GM12801 (cell line): ENCODE results near the gene TBC1D30.

Experiments used
- TF ChIP-seq, protein P1 (sequence below): IDR thresholded peaks from one replicate; pipeline ENCODE4 v1.5.1; 2011; ENCODE audit warnings: control low read depth; ENCODE audit not compliant: insufficient read length; ENCODE audit errors: extremely low read depth

The TBC1D30 gene

DNA sequence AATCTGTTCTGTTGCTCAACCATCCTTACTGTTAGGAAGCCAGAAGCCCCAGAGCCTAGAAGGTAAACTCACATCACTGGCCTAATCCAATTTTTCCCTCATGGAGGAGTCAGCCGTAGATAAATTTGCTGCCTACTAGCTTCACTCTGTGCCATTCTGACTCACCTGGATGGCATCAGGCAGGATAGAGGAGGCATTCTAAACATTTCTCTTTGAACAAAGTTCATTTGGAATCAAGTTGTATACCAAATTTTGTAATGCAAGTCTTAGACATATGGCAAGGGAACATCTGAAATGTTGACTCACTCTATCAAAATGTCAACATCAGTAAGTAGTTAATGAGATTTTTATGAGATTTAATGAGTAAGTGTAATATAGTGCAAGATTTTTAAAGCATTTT is 13.6 kb upstream of the TBC1D30 start:
- TF ChIP-seq, protein P1, sequence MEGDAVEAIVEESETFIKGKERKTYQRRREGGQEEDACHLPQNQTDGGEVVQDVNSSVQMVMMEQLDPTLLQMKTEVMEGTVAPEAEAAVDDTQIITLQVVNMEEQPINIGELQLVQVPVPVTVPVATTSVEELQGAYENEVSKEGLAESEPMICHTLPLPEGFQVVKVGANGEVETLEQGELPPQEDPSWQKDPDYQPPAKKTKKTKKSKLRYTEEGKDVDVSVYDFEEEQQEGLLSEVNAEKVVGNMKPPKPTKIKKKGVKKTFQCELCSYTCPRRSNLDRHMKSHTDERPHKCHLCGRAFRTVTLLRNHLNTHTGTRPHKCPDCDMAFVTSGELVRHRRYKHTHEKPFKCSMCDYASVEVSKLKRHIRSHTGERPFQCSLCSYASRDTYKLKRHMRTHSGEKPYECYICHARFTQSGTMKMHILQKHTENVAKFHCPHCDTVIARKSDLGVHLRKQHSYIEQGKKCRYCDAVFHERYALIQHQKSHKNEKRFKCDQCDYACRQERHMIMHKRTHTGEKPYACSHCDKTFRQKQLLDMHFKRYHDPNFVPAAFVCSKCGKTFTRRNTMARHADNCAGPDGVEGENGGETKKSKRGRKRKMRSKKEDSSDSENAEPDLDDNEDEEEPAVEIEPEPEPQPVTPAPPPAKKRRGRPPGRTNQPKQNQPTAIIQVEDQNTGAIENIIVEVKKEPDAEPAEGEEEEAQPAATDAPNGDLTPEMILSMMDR, result no peak

DNA sequence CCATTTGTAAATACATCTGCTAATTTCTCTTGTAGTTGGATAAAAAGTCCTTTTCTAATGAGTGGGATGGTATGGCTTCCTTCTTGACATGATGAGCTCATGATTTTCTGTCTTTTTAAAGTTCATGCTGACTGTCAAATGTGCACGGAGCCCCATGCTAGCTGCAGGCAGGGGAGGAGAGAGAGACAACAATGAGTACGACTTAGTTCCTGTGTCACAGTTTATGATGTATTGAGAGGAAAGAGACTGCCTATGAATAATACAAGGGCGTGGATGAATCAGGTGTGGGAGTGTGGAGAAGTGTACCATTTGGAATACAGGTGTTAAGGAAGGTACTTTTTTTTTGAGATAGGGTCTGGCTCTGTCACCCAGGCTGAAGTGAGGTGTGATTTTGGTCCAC is 10.7 kb upstream of the TBC1D30 start:
- TF ChIP-seq, protein P1, result no peak

DNA sequence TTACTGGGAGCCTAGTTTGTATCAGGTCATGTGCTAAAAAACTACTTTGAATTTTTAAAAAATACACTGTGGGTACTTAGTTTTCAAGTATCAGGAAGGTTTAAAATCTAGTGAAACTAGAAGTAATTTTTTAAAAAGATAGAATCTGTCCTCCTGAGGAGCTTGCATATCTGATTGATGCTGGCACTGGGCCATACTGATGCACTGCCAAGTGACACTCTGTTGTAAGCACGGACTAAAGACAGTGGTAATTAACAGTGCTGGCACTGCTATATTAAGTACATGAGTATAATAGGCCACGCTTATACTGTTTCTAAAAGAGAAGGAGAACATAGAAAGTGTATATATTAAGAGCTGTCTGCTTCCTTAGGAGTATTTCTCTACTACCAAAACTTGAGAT is 10.0 kb upstream of the TBC1D30 start:
- TF ChIP-seq, protein P1, result no peak

DNA sequence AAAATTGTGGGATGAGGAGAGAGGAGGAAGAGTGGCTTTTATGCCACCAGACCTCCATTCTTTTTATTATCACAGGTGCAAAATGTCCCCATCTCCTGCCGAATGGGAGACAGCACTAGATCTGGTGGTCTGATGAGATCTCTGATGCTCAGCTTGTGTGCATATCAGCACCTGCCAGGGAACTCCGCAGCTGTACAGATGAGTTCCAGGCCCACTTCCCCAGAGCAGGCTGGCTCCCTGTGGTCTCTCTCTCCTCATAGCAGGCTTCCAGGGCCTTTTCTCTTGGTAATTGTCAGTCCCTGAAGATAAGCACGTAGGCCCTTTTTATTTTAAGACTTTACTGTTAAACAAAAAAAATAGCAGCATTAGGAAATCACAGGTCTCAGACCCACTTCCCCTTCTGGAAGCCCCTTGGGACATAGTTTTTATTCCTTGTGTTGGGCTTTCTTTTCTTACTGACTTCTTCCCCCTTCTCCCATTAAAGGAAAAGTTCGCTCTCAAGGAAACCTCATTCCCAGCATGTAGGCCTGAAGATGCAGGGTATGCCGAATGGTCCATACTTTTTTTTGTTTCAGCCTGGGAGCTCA is 4.5 kb upstream of the TBC1D30 start:
- TF ChIP-seq, protein P1, result no peak

DNA sequence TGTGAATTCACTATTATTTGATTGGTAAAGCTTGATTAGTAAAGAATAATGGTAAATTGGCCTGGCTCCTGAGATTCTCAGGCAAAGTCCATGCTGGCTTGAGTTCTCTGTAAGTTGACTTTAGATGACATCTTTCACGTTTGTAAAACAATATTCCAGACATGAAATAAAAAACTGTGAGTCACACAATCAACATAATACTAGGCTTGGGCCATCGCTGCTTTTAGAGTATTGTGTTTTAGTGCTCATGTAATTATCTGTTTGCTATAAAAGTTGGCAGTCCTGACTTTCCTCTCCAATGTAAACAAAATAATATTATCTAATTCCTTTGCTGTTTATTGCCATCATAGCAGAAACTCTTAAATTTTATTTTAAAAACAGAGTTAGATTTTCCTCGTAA is 3.9 kb upstream of the TBC1D30 start:
- TF ChIP-seq, protein P1, result no peak

DNA sequence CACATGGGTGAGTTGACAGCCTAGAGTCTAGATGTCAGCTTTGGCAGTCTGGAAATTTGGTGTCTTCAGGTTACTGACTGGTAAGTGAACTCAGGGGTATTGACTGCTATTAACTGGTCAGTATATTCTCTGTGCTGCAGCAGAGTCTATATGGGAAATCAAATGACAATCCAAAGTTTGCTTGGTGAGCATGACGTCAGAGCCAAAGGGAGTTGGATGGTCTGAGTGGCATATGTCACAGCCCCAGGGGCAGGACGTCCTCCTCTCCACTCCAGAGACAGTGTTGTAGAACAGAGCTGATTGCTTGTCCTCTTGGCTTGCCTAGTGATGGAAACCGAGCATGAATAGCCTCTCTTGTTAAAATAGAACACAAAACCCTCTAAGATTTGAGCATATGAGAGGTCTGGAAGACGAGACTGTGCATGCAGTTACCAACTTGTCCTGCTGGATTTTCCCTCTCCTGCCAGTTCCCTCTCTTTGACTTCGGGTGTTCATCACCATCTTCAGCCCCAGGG is 3.3 kb upstream of the TBC1D30 start:
- TF ChIP-seq, protein P1, result no peak

DNA sequence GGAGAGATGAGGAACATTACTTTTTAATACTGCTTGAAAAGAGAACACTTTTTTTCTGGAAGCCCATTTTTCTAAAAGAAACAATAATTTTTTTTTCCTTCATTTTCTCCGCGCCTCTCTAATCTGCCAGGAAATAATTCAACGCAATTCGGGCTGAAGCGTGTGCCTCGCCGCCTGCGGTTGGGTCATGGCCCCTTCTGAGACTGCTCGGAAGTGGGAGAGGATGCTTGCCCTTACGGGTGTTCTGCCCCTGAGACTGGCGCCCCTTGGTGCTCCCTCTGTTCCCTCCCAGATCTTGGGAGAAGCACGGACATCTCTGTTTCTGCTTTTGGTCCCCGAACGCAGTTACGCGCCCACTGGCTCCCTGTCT is 332 bp upstream of the TBC1D30 start:
- TF ChIP-seq, protein P1, result no peak
